Measurements from ENCODE around the gene CCNF. TPM values are rescaled to one million over a fixed set of nuclear protein-coding genes. Genes with fewer than 3 reads are reported as not detected.
"Not testable (repeated sequence)": the region's sequence is repeated elsewhere in the genome, so short reads cannot be mapped to it uniquely, and the experiment has no call there.

Gene CCNF
- total RNA-seq, 1 experiment from 2014 or later, result 12.9 TPM

GRCh38 chr16:2474877-2475412 lies 45.7 kb downstream of the CCNF start, which contains the start of gene TBC1D24:
TSS of gene TBC1D24 (plus strand) at chr16:2475127. CDS start at chr16:2496149, 21,022 bp downstream.
- peak; percentile 82 for DNase-seq (ENCODE audit: low read depth, low spot score)
- in situ Hi-C loops (cut with HindIII; ENCODE audit: low pct_unique_long_range_greater_than_20kb, low sequenced_read_pairs), result no loop called here

- DNase-seq (ENCODE audit: low read depth, low spot score), result no peak
- in situ Hi-C loops (cut with HindIII; ENCODE audit: low pct_unique_long_range_greater_than_20kb, low sequenced_read_pairs), result no loop called here
Observed at GRCh38 chr16:2475413-2476344, 46.4 kb downstream of the CCNF start.

GRCh38 chr16:2476345-2476720 lies 47.1 kb downstream of the CCNF start:
- in situ Hi-C loops (cut with HindIII; ENCODE audit: low pct_unique_long_range_greater_than_20kb, low sequenced_read_pairs), result no loop called here
- no peak for DNase-seq (ENCODE audit: low read depth, low spot score)

- in situ Hi-C loops (cut with HindIII; ENCODE audit: low pct_unique_long_range_greater_than_20kb, low sequenced_read_pairs), result no loop called here
- DNase-seq (ENCODE audit: low read depth, low spot score), result no peak
Observed at GRCh38 chr16:2476741-2477140, 47.5 kb downstream of the CCNF start.

- DNase-seq (ENCODE audit: low read depth, low spot score), result no peak
- in situ Hi-C loops (cut with HindIII; ENCODE audit: low pct_unique_long_range_greater_than_20kb, low sequenced_read_pairs), result no loop called here
Observed at GRCh38 chr16:2477327-2477726, 48.1 kb downstream of the CCNF start.

- in situ Hi-C loops (cut with HindIII; ENCODE audit: low pct_unique_long_range_greater_than_20kb, low sequenced_read_pairs), result no loop called here
Observed at GRCh38 chr16:2478279-2478678, 49.0 kb downstream of the CCNF start.

GRCh38 chr16:2479996-2480395 lies 50.7 kb downstream of the CCNF start:
- DNase-seq (ENCODE audit: low read depth, low spot score); in situ Hi-C loops (cut with HindIII; ENCODE audit: low pct_unique_long_range_greater_than_20kb, low sequenced_read_pairs): not testable (repeated sequence)

More at GRCh38 chr16:2478279-2478678, 49.0 kb downstream of the CCNF start:
- no peak for DNase-seq (ENCODE audit: low read depth, low spot score)

- DNase-seq (ENCODE audit: low read depth, low spot score), result no peak
- in situ Hi-C loops (cut with HindIII; ENCODE audit: low pct_unique_long_range_greater_than_20kb, low sequenced_read_pairs), result no loop called here
Observed at GRCh38 chr16:2480948-2481347, 51.7 kb downstream of the CCNF start.

GRCh38 chr16:2481676-2482075 lies 52.4 kb downstream of the CCNF start:
- in situ Hi-C loops (cut with HindIII; ENCODE audit: low pct_unique_long_range_greater_than_20kb, low sequenced_read_pairs), result no loop called here
- DNase-seq (ENCODE audit: low read depth, low spot score), result no peak

GRCh38 chr16:2482249-2482648 lies 53.0 kb downstream of the CCNF start:
- DNase-seq (ENCODE audit: low read depth, low spot score), result no peak
- in situ Hi-C loops (cut with HindIII; ENCODE audit: low pct_unique_long_range_greater_than_20kb, low sequenced_read_pairs), result no loop called here

GRCh38 chr16:2482708-2483534 lies 53.7 kb downstream of the CCNF start:
- no peak for DNase-seq (ENCODE audit: low read depth, low spot score)
- in situ Hi-C loops (cut with HindIII; ENCODE audit: low pct_unique_long_range_greater_than_20kb, low sequenced_read_pairs), result no loop called here

- in situ Hi-C loops (cut with HindIII; ENCODE audit: low pct_unique_long_range_greater_than_20kb, low sequenced_read_pairs), result no loop called here
- DNase-seq (ENCODE audit: low read depth, low spot score), result no peak
Observed at GRCh38 chr16:2483939-2484897, 55.0 kb downstream of the CCNF start.

GRCh38 chr16:2484898-2485508 lies 55.8 kb downstream of the CCNF start:
- in situ Hi-C loops (cut with HindIII; ENCODE audit: low pct_unique_long_range_greater_than_20kb, low sequenced_read_pairs), result no loop called here
- DNase-seq (ENCODE audit: low read depth, low spot score), result no peak

- in situ Hi-C loops (cut with HindIII; ENCODE audit: low pct_unique_long_range_greater_than_20kb, low sequenced_read_pairs), result no loop called here
- no peak for DNase-seq (ENCODE audit: low read depth, low spot score)
Observed at GRCh38 chr16:2485811-2486507, 56.7 kb downstream of the CCNF start.

- in situ Hi-C loops (cut with HindIII; ENCODE audit: low pct_unique_long_range_greater_than_20kb, low sequenced_read_pairs), result no loop called here
- peak; percentile 26 for DNase-seq (ENCODE audit: low read depth, low spot score)
Observed at GRCh38 chr16:2486645-2487516, 57.6 kb downstream of the CCNF start.

GRCh38 chr16:2487517-2487842 lies 58.2 kb downstream of the CCNF start:
- no peak for DNase-seq (ENCODE audit: low read depth, low spot score)
- in situ Hi-C loops (cut with HindIII; ENCODE audit: low pct_unique_long_range_greater_than_20kb, low sequenced_read_pairs), result no loop called here
